Uterus (tissue), 4 donors: ENCODE measurements around the gene NDUFV2. TPM values are rescaled to one million over a fixed set of nuclear protein-coding genes. Genes with fewer than 3 reads are reported as not detected.

ENCODE experiments used
- DNase-seq, 2 donors: peaks; one replicate each; pipeline ENCODE4 v3.0.0-alpha.2; 2019 to 2020
- H3K27ac ChIP-seq, 2 donors: fragments of 200-600 bp; sonication (generic); 1 replicate in 1 of 2; 2 replicates in 1 of 2; pipeline ENCODE4 v1.5.1; 2016 to 2018
- H3K27me3 ChIP-seq, 2 donors: fragments of 200-600 bp; sonication (generic); one replicate each; pipeline ENCODE4 v1.5.1; 2018 to 2019; ENCODE audit warnings: control low read depth in 1 of 2
- H3K36me3 ChIP-seq, 2 donors: fragments of 200-600 bp; sonication (generic); one replicate each; pipeline ENCODE4 v1.5.1; 2019; ENCODE audit warnings: control low read depth in 1 of 2
- H3K4me1 ChIP-seq, 2 donors: fragments of 200-600 bp; sonication (generic); one replicate each; pipeline ENCODE4 v1.5.1; 2018 to 2019; ENCODE audit warnings: control low read depth in 1 of 2
- H3K4me3 ChIP-seq, 2 donors: fragments of 200-600 bp; sonication (generic); 1 replicate in 1 of 2; 2 replicates in 1 of 2; pipeline ENCODE4 v1.5.1; 2018 to 2019; ENCODE audit warnings: mild to moderate bottlenecking in 1 of 2
- H3K9me3 ChIP-seq, 2 donors: fragments of 200-600 bp; sonication (generic); one replicate each; pipeline ENCODE4 v1.5.1; 2019; ENCODE audit warnings: control low read depth in 1 of 2
- CTCF ChIP-seq, 4 experiments: fragments of 200-600 bp in 2 of 4; fragments of 450-650 bp in 2 of 4; sonication (generic) in 2 of 4; IDR thresholded peaks; one replicate each; pipeline ENCODE4 v1.5.1; 2016 to 2019; ENCODE audit warnings: antibody characterized with exemption in 4 of 4, mild to moderate bottlenecking in 2 of 4, moderate library complexity in 1 of 4
- POLR2A ChIP-seq, 2 donors: fragments of 450-650 bp; IDR thresholded peaks; one replicate each; pipeline ENCODE4 v1.6.1; 2016; ENCODE audit warnings: antibody characterized with exemption in 2 of 2, mild to moderate bottlenecking in 1 of 2, moderate library complexity in 1 of 2
- intact Hi-C: fragments of 100-400 bp; cut with DNase I; formaldehyde crosslinking; loops from one replicate; pipeline ENCODE4 v1.15.1; 2023; ENCODE audit warnings: low total_unique reads
- total RNA-seq, 4 donors: library from RNA; depleted of rRNA in 3 of 4; stranded (reverse); fragments of >200 nt in 3 of 4; gene quantifications; one replicate each; pipeline versions ENCODE4 v1.1.0 to v1.2.4, GENCODE V29; 2014 to 2023
- donor health status: DM: yes; HTN: yes; CAD: no.

The NDUFV2 gene
- total RNA-seq, 4 donors from 2014 or later = 54.8 to 99.8 (median 95.8) TPM

GRCh38 chr18:9081940-9082339 lies 20.6 kb upstream of the NDUFV2 start:
- no peaks in the 10 kb centered on the region for H3K9me3 ChIP-seq
- intact Hi-C loops = no loop called here
- H3K4me1 ChIP-seq = no peaks in the 10 kb centered on the region
- H3K4me3 ChIP-seq = no peak overlapping the region
- no peak overlapping the region for H3K27ac ChIP-seq
- TF ChIP-seq POLR2A (IDR thresholded peaks at IDR 0.05) (no peak), CTCF (IDR thresholded peaks at IDR 0.05) (no peak)
- DNase-seq = no peak
- no peaks in the 10 kb centered on the region for H3K36me3 ChIP-seq
- H3K27me3 ChIP-seq = no peaks in the 10 kb centered on the region

DNA sequence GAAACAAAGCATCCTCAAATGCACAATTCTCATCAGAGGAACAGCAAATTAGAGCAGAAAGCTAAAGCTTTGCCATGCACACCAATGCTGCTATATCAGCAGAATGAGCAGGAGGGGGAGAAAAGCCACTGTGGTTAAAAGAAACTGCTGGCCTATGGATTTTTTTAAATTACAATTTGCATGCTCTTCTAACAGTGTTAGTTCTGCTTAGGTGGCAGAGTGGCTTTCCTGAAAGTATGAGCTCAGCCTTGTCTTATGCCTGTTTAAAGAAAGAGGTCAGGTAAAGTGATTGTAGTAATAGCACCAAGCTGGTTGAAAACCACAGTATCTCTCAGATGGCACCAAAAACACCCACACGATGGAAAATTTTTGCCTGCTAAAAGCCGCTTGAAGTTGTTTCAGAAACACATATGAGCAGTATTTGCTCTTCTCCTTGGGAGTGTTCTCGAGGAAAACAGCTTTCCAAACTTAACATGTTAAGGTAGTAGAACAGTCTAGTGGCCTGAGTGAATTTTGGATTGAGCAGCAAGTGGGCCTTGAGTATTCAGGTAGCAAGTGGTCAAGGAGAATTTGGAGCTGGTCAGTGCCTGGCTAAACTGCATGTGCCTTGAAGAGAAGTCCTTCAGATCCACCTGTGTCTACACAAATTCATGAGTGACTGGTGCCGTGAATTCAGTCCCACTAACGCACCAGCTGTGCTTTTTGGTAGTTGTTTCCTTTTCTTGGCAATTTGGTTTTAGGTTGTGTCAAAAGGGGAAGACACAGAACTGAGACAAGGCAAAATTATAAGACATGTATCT lies 19.6 kb upstream of the NDUFV2 start:
- Histone ChIP-seq H3K27ac (no peak overlapping the region), H3K36me3 (no peaks in the 10 kb centered on the region), H3K4me1 (no peaks in the 10 kb centered on the region), H3K9me3 (no peaks in the 10 kb centered on the region), H3K27me3 (no peaks in the 10 kb centered on the region), H3K4me3 (no peak overlapping the region)
- TF ChIP-seq CTCF (IDR thresholded peaks at IDR 0.05) (no peak), POLR2A (IDR thresholded peaks at IDR 0.05) (no peak)
- DNase-seq = no peak
- intact Hi-C loops = no loop called here

DNA sequence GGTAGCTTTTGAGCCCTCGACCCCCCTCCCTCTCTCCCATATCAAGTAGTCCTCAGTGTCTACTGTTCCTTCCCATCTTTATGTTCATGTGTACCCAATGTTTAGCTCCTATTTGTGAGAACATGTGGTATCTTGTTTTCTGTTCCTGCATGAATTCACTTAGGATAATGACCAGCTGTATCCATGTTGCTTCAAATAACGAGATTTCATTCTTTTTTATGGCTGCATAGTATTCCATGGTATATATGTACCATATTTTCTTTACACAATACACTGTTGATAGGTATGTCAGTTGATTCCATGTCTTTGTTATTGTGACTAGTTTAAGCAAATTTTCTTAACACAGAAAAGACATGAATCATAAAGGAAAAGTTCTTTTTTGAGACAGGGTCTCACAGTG lies 16.5 kb upstream of the NDUFV2 start:
- Histone ChIP-seq H3K27me3 (no peaks in the 10 kb centered on the region), H3K27ac (no peak overlapping the region), H3K4me3 (no peak overlapping the region), H3K36me3 (no peaks in the 10 kb centered on the region), H3K9me3 (no peaks in the 10 kb centered on the region), H3K4me1 (no peaks in the 10 kb centered on the region)
- intact Hi-C loops = no loop called here
- no peak for TF ChIP-seq POLR2A (IDR thresholded peaks at IDR 0.05)
- TF ChIP-seq CTCF (IDR thresholded peaks at IDR 0.05) = no peak
- no peak for DNase-seq

GRCh38 chr18:9086624-9087023 lies 15.9 kb upstream of the NDUFV2 start:
- intact Hi-C loops = no loop called here
- Histone ChIP-seq H3K9me3 (no peaks in the 10 kb centered on the region), H3K4me1 (no peaks in the 10 kb centered on the region), H3K36me3 (no peaks in the 10 kb centered on the region), H3K27ac (no peak overlapping the region), H3K27me3 (no peaks in the 10 kb centered on the region), H3K4me3 (no peak overlapping the region)
- no peak for DNase-seq
- no peak for TF ChIP-seq POLR2A (IDR thresholded peaks at IDR 0.05)
- no peak for TF ChIP-seq CTCF (IDR thresholded peaks at IDR 0.05)

GRCh38 chr18:9087144-9087543 lies 15.4 kb upstream of the NDUFV2 start:
- TF ChIP-seq CTCF (IDR thresholded peaks at IDR 0.05) (no peak), POLR2A (IDR thresholded peaks at IDR 0.05) (no peak)

More at GRCh38 chr18:9087144-9087543, 15.4 kb upstream of the NDUFV2 start:
- Histone ChIP-seq H3K36me3 (no peaks in the 10 kb centered on the region), H3K27ac (no peak overlapping the region), H3K9me3 (no peaks in the 10 kb centered on the region), H3K4me1 (no peaks in the 10 kb centered on the region), H3K4me3 (no peak overlapping the region), H3K27me3 (no peaks in the 10 kb centered on the region)
- intact Hi-C loops = no loop called here
- no peak for DNase-seq
